HL-60 (cell line): Measurements from ENCODE around the gene TCP11L1.

Source experiments
- DNase-seq, 2 experiments: peaks; one replicate each; pipeline ENCODE4 v3.0.0-alpha.2; 2010 to 2020; ENCODE audit warnings: low read depth in 1 of 2, low spot score in 1 of 2
- H3K27ac ChIP-seq: fragments of 250-450 bp; sonication (Bioruptor Pico); replicated peaks from 2 replicates; pipeline ENCODE4 v1.5.1; 2020; ENCODE audit warnings: mild to moderate bottlenecking, moderate library complexity
- H3K27me3 ChIP-seq: fragments of 250-450 bp; sonication (Bioruptor Pico); 2 replicates; pipeline ENCODE4 v1.5.1; 2021; ENCODE audit warnings: mild to moderate bottlenecking, moderate library complexity; ENCODE audit not compliant: insufficient read depth, poor library complexity, severe bottlenecking
- H3K4me3 ChIP-seq: replicated peaks from 2 replicates; pipeline ENCODE4 v1.5.1; 2011; ENCODE audit warnings: mild to moderate bottlenecking, control low read depth, low read length; ENCODE audit not compliant: insufficient read depth
- CTCF ChIP-seq: IDR thresholded peaks from one replicate; pipeline ENCODE4 v1.5.1; 2011; ENCODE audit warnings: low read length, control low read depth, inconsistent platforms; ENCODE audit not compliant: insufficient read depth
- GABPA ChIP-seq: IDR thresholded peaks from 2 replicates; pipeline ENCODE4 v1.6.1; 2012; ENCODE audit warnings: low read depth
- POLR2AphosphoS5 ChIP-seq: IDR thresholded peaks from 2 replicates; pipeline ENCODE4 v1.6.1; 2012; ENCODE audit warnings: low read depth
- REST ChIP-seq: IDR thresholded peaks from 2 replicates; pipeline ENCODE4 v1.6.1; 2012; ENCODE audit warnings: low read depth; ENCODE audit not compliant: insufficient replicate concordance
- SPI1 ChIP-seq: IDR thresholded peaks from 2 replicates; pipeline ENCODE4 v1.6.1; 2012; ENCODE audit warnings: low read depth, mild to moderate bottlenecking, borderline replicate concordance

Gene TCP11L1

GRCh38 chr11:33060271-33060670, 20.9 kb downstream of the TCP11L1 start:
- H3K27ac ChIP-seq, result no peak overlapping the region
- no peak overlapping the region for H3K4me3 ChIP-seq
- no peaks in the 10 kb centered on the region for H3K27me3 ChIP-seq
- TF ChIP-seq SPI1 (no peak), POLR2AphosphoS5 (no peak), CTCF (no peak), REST (no peak), GABPA (no peak)
- no peak for DNase-seq

GRCh38 chr11:33062137-33062536, 22.8 kb downstream of the TCP11L1 start:
- H3K4me3 ChIP-seq, result no peak overlapping the region
- no peak for DNase-seq
- no peaks in the 10 kb centered on the region for H3K27me3 ChIP-seq
- peak overlapping the region; percentile 61; the same call in 1 of the 2 replicates for H3K27ac ChIP-seq
- TF ChIP-seq GABPA, result no peak
- TF ChIP-seq CTCF, result no peak
- TF ChIP-seq POLR2AphosphoS5, result no peak
- TF ChIP-seq SPI1, result no peak
- TF ChIP-seq REST, result no peak

- Histone ChIP-seq H3K27ac (peak overlapping the region; percentile 61), H3K4me3 (no peak overlapping the region), H3K27me3 (no peaks in the 10 kb centered on the region)
- DNase-seq, result peak in 1 of 2 experiments; percentile 57
- TF ChIP-seq POLR2AphosphoS5 (no peak), GABPA (no peak), SPI1 (peak; percentile 91)
Observed at GRCh38 chr11:33063326-33063881, 24.0 kb downstream of the TCP11L1 start.

- DNase-seq, result peak in 1 of 2 experiments; percentile 51
Observed at GRCh38 chr11:33064033-33064825, 24.9 kb downstream of the TCP11L1 start.

More at GRCh38 chr11:33064033-33064825, 24.9 kb downstream of the TCP11L1 start:
- Histone ChIP-seq H3K27me3 (no peaks in the 10 kb centered on the region), H3K4me3 (no peak overlapping the region), H3K27ac (peak overlapping the region; percentile 61)
- TF ChIP-seq SPI1 (peak; percentile 91), POLR2AphosphoS5 (no peak)
